ENCODE results near the gene SYT2. TPM values are rescaled to one million over a fixed set of nuclear protein-coding genes. Genes with fewer than 3 reads are reported as not detected.
"Not testable (repeated sequence)": the region's sequence is repeated elsewhere in the genome, so short reads cannot be mapped to it uniquely, and the experiment has no call there.

The SYT2 gene
- total RNA-seq, 1 donor from 2014 or later, result 1.1 TPM

DNA sequence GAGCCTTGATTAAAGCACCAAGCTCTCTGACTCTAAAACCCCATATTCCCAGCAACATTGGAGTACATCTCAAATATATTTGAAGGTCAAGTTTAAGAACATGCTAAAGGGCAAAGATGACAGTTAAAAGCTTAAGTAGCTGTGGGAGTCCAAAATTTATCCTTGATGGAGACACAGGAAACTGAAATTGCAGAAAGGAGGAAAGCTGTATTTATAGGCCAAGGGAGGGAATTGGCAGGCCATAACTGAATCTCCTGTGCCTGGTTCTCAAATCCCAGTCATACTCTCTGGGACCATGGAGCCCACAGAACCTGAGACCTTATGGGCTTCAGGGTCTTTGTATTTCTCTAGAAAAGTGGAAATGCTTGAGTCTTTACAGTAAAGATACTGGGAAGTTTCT, 167.8 kb downstream of the SYT2 start:
- not testable (repeated sequence) for DNase-seq

DNA sequence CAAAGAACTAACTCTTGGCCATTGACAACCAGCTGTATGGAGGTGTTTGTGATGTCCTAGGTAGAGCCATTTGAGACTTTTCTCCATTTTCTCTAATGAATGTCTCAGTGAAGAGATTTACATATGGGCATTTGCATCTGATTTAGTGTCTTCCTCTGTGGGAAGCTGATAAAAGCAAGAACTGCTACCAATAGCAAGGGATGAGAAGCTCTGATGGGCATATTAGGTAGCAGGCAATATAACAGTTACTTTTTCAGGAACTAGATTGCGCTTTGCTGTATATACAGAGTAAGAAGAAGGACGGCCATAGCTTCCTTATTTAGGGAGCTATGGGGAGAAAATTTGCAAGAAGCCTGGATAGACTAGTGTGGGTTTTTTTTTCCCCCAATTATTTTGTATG, 169.4 kb downstream of the SYT2 start:
- not testable (repeated sequence) for DNase-seq

Other genes starting within 250 kb of the SYT2 start
- gene KDM5B, start 98.0 kb upstream of the SYT2 start, total RNA-seq, result 169 TPM
- not detected for gene PCAT6, start 100.5 kb upstream of the SYT2 start, total RNA-seq
- gene RABIF, start 178.7 kb upstream of the SYT2 start, total RNA-seq, result 15.3 TPM
- gene KLHL12, start 216.8 kb upstream of the SYT2 start, total RNA-seq, result 37.0 TPM
- gene ADIPOR1, start 247.9 kb upstream of the SYT2 start, total RNA-seq, result 54.6 TPM